Measurements from ENCODE around the gene PHACTR1. TPM values are rescaled to one million over a fixed set of nuclear protein-coding genes. Genes with fewer than 3 reads are reported as not detected.

The PHACTR1 gene
- total RNA-seq, 4 donors from 2014 or later, result 2.0 to 8.3 (median 4.5) TPM

DNA sequence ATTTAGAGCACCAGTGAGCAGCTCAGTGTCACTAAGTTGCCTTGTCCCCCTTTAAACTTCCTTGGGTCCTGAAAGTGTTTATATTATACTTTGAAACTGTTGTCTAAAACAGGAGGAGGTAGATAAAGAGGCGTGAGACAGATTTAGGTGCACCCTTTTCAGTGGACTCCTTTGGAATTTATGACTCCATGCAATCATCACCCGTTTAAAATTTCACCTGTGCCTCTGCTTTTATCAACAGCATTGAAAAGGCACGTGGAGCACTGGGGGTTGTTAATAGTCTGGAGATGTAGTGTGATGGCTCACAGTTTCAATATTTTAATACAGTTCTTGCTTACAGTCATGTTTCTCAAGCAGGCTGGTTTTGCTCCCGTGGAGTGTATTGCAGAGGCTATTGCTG, 162.2 kb downstream of the PHACTR1 start:
- DNase-seq, result no peak
- Histone ChIP-seq H3K4me3 (no peak overlapping the region), H3K27ac (no peak overlapping the region), H3K27me3 (no peaks in the 10 kb centered on the region), H3K9me3 (no peaks in the 10 kb centered on the region), H3K36me3 (no peaks in the 10 kb centered on the region), H3K4me1 (no peaks in the 10 kb centered on the region)
- TF ChIP-seq, protein P1, sequence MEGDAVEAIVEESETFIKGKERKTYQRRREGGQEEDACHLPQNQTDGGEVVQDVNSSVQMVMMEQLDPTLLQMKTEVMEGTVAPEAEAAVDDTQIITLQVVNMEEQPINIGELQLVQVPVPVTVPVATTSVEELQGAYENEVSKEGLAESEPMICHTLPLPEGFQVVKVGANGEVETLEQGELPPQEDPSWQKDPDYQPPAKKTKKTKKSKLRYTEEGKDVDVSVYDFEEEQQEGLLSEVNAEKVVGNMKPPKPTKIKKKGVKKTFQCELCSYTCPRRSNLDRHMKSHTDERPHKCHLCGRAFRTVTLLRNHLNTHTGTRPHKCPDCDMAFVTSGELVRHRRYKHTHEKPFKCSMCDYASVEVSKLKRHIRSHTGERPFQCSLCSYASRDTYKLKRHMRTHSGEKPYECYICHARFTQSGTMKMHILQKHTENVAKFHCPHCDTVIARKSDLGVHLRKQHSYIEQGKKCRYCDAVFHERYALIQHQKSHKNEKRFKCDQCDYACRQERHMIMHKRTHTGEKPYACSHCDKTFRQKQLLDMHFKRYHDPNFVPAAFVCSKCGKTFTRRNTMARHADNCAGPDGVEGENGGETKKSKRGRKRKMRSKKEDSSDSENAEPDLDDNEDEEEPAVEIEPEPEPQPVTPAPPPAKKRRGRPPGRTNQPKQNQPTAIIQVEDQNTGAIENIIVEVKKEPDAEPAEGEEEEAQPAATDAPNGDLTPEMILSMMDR (IDR thresholded peaks at IDR 0.05), result no peak
- TF ChIP-seq POLR2A (IDR thresholded peaks at IDR 0.05), result no peak
- intact Hi-C loops (cut with DNase I; ENCODE audit: low total_unique reads), result loop anchor here (5.0 kb wide), 1 partner anchor 101 kb away; no protein-coding TSS in a partner anchor

DNA sequence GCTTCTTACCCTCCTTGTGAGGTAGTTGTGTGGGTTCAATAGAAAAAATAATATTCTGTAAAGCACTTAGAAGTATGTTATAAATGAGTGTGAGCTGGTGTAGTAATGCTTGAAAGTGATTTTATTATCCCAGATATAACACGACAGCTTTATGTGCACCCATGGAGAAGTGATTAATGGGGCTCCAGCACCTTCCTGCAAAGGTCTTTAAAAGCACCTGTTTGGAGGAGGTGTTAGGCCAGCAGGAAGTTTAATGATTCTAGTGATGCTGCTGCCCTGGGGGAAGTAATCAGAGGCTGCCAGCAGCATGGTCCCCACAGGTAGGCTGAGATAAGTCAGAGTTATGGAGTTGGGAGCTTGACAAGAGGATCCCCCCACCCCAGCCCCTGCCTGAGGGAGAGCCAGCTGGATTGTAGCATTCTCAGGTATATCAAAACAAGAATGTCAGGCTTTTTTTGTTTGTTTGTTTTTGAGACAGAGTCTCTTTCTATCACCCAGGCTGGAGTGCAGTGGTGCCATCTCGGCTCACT, 166.3 kb downstream of the PHACTR1 start:
- no peak for TF ChIP-seq POLR2A (IDR thresholded peaks at IDR 0.05)
- TF ChIP-seq, protein P1 (IDR thresholded peaks at IDR 0.05), result no peak
- Histone ChIP-seq H3K9me3 (no peaks in the 10 kb centered on the region), H3K36me3 (no peaks in the 10 kb centered on the region), H3K4me1 (no peaks in the 10 kb centered on the region), H3K27ac (no peak overlapping the region), H3K4me3 (no peak overlapping the region), H3K27me3 (no peaks in the 10 kb centered on the region)
- intact Hi-C loops (cut with DNase I; ENCODE audit: low total_unique reads), result no loop called here
- DNase-seq, result no peak

DNA sequence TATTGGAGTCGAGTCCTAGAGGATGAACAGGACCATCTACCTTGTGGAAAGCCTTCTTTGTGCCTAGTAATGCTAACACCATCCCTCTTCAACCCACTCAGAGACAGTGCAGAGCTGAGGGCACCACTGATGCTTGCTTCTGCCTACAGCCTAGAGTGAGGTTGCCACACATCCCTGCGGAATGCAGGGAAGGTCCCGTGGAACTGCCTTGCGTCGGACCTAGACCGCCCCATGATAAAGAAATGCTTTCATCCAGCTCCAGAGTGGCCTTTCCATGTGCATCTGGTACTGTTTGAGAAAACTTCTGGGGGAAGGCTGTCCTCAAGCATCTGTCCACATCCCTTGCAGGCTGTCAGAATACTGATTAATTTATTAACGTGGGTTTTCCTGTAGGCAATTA, 168.4 kb downstream of the PHACTR1 start:
- intact Hi-C loops (cut with DNase I; ENCODE audit: low total_unique reads), result no loop called here
- no peaks in the 10 kb centered on the region for H3K36me3 ChIP-seq
- H3K4me1 ChIP-seq, result no peaks in the 10 kb centered on the region
- no peak for DNase-seq
- H3K9me3 ChIP-seq, result no peaks in the 10 kb centered on the region
- H3K27ac ChIP-seq, result no peak overlapping the region
- H3K4me3 ChIP-seq, result no peak overlapping the region
- TF ChIP-seq, protein P1 (IDR thresholded peaks at IDR 0.05), result no peak
- TF ChIP-seq POLR2A (IDR thresholded peaks at IDR 0.05), result no peak
- H3K27me3 ChIP-seq, result no peaks in the 10 kb centered on the region

DNA sequence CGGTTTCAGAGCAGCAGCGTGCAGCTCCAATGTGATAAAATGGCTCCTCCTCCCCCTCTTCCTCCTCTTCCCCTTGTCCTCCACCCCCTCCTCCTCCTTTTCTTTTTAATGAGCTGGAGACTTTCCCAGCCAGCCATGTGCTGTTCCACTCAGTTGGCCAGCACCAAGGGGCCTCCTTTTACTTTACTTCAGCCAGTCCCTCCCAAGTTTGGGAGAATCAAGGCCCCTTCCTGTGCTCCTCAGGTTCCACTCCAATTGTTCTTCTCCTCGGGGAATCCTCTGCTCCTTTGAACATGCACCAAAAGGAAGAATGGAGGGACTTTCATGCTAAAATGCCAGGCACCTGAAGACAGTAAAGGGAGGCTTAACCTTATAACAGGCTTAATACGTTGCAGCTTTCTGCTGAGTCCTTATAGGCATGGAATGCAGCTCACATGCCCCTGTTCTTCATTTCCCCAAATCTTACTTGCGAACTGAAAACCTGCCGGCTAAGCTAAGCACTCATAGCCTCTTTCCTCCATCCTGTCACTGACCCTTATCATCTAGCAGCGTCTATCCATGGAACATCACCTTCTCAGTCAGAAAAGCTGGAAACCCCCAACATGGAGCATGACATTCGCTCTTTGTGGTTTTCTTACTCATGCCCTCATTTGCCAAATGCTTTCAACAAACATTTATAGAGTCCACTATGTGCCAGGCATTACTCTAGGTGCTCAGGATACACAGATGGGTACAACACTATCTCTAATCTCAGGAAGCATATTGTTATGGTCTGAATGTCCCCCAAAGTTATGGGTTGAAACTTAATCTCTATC, 170.6 kb downstream of the PHACTR1 start:
- DNase-seq, result no peak
- H3K4me1 ChIP-seq, result no peaks in the 10 kb centered on the region
- no peak for TF ChIP-seq POLR2A (IDR thresholded peaks at IDR 0.05)
- TF ChIP-seq, protein P1 (IDR thresholded peaks at IDR 0.05), result no peak
- no peaks in the 10 kb centered on the region for H3K27me3 ChIP-seq
- H3K4me3 ChIP-seq, result no peak overlapping the region
- H3K9me3 ChIP-seq, result no peaks in the 10 kb centered on the region
- intact Hi-C loops (cut with DNase I; ENCODE audit: low total_unique reads), result no loop called here
- H3K27ac ChIP-seq, result no peak overlapping the region
- no peaks in the 10 kb centered on the region for H3K36me3 ChIP-seq

DNA sequence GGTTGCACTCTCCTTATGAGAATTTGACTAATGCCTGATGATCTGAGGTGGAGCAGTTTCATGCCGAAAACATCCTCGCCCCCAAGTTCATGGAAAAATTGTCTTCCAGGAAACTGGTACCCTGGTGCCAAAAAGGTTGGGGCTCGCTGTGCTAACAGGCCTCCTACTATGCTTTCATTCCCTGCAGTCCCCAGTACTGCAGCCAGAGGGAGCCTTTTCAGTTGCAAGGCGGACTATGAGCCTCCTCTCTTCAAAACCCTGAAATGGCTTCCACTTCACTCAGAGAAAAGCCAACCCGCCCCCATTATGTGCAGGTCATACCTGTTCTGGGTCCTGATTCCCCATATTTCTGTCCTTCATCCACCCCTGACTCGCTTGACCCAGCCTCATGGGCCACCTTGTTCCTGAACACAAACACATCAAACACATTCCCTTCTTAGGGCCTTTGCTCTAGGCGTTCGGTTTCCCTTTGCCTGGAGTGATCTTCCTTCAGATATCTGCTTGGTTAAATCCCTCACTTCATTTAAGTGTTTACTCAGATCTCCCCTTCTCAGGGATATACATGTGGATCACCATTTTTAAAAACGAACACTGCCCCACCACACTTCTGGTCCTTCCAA, 173.7 kb downstream of the PHACTR1 start:
- no peak for TF ChIP-seq POLR2A (IDR thresholded peaks at IDR 0.05)
- TF ChIP-seq, protein P1 (IDR thresholded peaks at IDR 0.05), result peak in 1 of 4 experiments; percentile 4
- H3K4me1 ChIP-seq, result no peaks in the 10 kb centered on the region
- no peak overlapping the region for H3K27ac ChIP-seq
- no peak for DNase-seq
- no peaks in the 10 kb centered on the region for H3K36me3 ChIP-seq
- intact Hi-C loops (cut with DNase I; ENCODE audit: low total_unique reads), result no loop called here
- no peaks in the 10 kb centered on the region for H3K27me3 ChIP-seq
- no peak overlapping the region for H3K4me3 ChIP-seq
- no peaks in the 10 kb centered on the region for H3K9me3 ChIP-seq
